Breast epithelium (tissue), 3 donors: ENCODE measurements around the gene AADACL4.

Source experiments
- POLR2A ChIP-seq: fragments of 450-650 bp; IDR thresholded peaks from one replicate; pipeline ENCODE4 v1.6.1; 2016; ENCODE audit warnings: antibody characterized with exemption, mild to moderate bottlenecking, moderate library complexity
- POLR2AphosphoS5 ChIP-seq, 3 donors: sonication (generic); formaldehyde crosslinking; IDR thresholded peaks; one replicate each; pipeline ENCODE4 v1.6.1; 2017; ENCODE audit warnings: antibody characterized with exemption in 3 of 3
- TF ChIP-seq, protein P1 (sequence below), 3 donors: fragments of 450-650 bp; IDR thresholded peaks; one replicate each; pipeline ENCODE4 v1.5.1; 2016 to 2017; ENCODE audit warnings: antibody characterized with exemption in 3 of 3, mild to moderate bottlenecking in 3 of 3, moderate library complexity in 3 of 3

DNA sequence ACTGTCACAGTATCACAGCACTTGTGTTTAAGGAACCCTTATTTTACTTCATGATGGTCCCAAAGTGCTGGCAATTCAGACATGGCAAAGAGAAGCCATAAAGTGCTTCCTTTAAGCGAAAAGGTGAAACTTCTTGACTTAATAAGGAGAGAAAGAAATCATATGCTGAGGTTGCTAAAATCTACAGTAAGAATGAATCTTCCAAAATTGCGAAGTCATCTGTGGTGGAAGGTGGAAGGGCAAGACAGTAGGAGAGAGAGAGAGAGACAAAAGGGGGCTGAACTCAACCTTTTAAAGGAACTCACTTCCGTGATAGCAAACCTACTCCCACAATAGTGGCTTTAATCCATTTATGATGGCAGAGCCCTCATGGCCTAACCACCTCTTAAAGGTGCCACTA is 52.8 kb downstream of the AADACL4 start:
- TF ChIP-seq, protein P1, sequence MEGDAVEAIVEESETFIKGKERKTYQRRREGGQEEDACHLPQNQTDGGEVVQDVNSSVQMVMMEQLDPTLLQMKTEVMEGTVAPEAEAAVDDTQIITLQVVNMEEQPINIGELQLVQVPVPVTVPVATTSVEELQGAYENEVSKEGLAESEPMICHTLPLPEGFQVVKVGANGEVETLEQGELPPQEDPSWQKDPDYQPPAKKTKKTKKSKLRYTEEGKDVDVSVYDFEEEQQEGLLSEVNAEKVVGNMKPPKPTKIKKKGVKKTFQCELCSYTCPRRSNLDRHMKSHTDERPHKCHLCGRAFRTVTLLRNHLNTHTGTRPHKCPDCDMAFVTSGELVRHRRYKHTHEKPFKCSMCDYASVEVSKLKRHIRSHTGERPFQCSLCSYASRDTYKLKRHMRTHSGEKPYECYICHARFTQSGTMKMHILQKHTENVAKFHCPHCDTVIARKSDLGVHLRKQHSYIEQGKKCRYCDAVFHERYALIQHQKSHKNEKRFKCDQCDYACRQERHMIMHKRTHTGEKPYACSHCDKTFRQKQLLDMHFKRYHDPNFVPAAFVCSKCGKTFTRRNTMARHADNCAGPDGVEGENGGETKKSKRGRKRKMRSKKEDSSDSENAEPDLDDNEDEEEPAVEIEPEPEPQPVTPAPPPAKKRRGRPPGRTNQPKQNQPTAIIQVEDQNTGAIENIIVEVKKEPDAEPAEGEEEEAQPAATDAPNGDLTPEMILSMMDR (IDR thresholded peaks at IDR 0.05) = no peak
- TF ChIP-seq POLR2AphosphoS5 (IDR thresholded peaks at IDR 0.05) = no peak
- TF ChIP-seq POLR2A = no peak
